HepG2 (cell line): Measurements from ENCODE around the gene ISG20L2. TPM values are rescaled to one million over a fixed set of nuclear protein-coding genes. Genes with fewer than 3 reads are reported as not detected.

ENCODE experiments used
- ATF1 ChIP-seq: IDR thresholded peaks from 2 replicates; pipeline ENCODE4 v1.6.1; 2016; ENCODE audit warnings: mild to moderate bottlenecking, control low read depth
- BCLAF1 ChIP-seq: fragments of 450-650 bp; IDR thresholded peaks from 2 replicates; pipeline ENCODE4 v1.6.1; 2017; ENCODE audit warnings: mild to moderate bottlenecking
- GMEB2 ChIP-seq: IDR thresholded peaks from 2 replicates; pipeline ENCODE4 v1.6.1; 2016; ENCODE audit warnings: missing biosample characterization, missing genetic modification reagents, low read depth
- HOMEZ ChIP-seq: IDR thresholded peaks from 2 replicates; pipeline ENCODE4 v1.6.1; 2016; ENCODE audit warnings: low read depth
- IKZF5 ChIP-seq: IDR thresholded peaks from 2 replicates; pipeline ENCODE4 v1.6.1; 2018; ENCODE audit warnings: missing genetic modification reagents, mild to moderate bottlenecking, missing compliant biosample characterization
- KDM6A ChIP-seq: IDR thresholded peaks from 2 replicates; pipeline ENCODE4 v1.6.1; 2016; ENCODE audit warnings: low read depth
- NFE2L2 ChIP-seq: fragments of 150-350 bp; IDR thresholded peaks from 2 replicates; pipeline ENCODE4 v1.6.1; 2014; ENCODE audit warnings: low read length
- PAF1 ChIP-seq: IDR thresholded peaks from 2 replicates; pipeline ENCODE4 v1.6.1; 2016; ENCODE audit warnings: missing genetic modification reagents, missing compliant biosample characterization
- PLRG1 ChIP-seq: fragments of 450-650 bp; conservative IDR thresholded peaks from 2 replicates; pipeline ENCODE4 v1.6.1; 2016
- POLR2AphosphoS2 ChIP-seq: IDR thresholded peaks from 2 replicates; pipeline ENCODE4 v1.6.1; 2011; ENCODE audit warnings: low read depth, low read length, improper control_type of control experiment
- SRY ChIP-seq: sonication (generic); formaldehyde crosslinking; IDR thresholded peaks from 2 replicates; pipeline ENCODE4 v1.8.0; 2022; ENCODE audit warnings: mild to moderate bottlenecking, missing genetic modification reagents
- TAF1 ChIP-seq: sonication (generic); formaldehyde crosslinking; IDR thresholded peaks from 2 replicates; pipeline ENCODE4 v1.4.0; 2020; ENCODE audit warnings: missing genetic modification reagents
- TBX3 ChIP-seq: fragments of 450-650 bp; IDR thresholded peaks from 2 replicates; pipeline ENCODE4 v1.6.1; 2017; ENCODE audit warnings: antibody characterized with exemption, mild to moderate bottlenecking, inconsistent platforms, borderline replicate concordance
- XRCC5 ChIP-seq: fragments of 200-400 bp; formaldehyde crosslinking; optimal IDR thresholded peaks from 2 replicates; pipeline ENCODE3; 2017; ENCODE audit warnings: mild to moderate bottlenecking, low read length
- ZBTB8A ChIP-seq: sonication (generic); formaldehyde crosslinking; IDR thresholded peaks from 2 replicates; pipeline ENCODE4 v1.4.0; 2020; ENCODE audit warnings: mild to moderate bottlenecking, low read depth, missing genetic modification reagents, borderline replicate concordance
- ZFP37 ChIP-seq: sonication (generic); formaldehyde crosslinking; IDR thresholded peaks from 2 replicates; pipeline ENCODE4 v1.4.0; 2020; ENCODE audit warnings: missing genetic modification reagents, borderline replicate concordance
- ZNF33B ChIP-seq: sonication (generic); formaldehyde crosslinking; IDR thresholded peaks from 2 replicates; pipeline ENCODE4 v1.5.1; 2020; ENCODE audit warnings: mild to moderate bottlenecking, missing genetic modification reagents
- ZNF597 ChIP-seq: sonication (generic); formaldehyde crosslinking; IDR thresholded peaks from 2 replicates; pipeline ENCODE4 v1.5.0; 2020; ENCODE audit warnings: missing genetic modification reagents
- ZNF598 ChIP-seq: sonication (generic); formaldehyde crosslinking; IDR thresholded peaks from 2 replicates; pipeline ENCODE4 v1.5.1; 2020; ENCODE audit warnings: mild to moderate bottlenecking, missing genetic modification reagents, borderline replicate concordance
- ZNF605 ChIP-seq: sonication (generic); formaldehyde crosslinking; IDR thresholded peaks from 2 replicates; pipeline ENCODE4 v1.8.0; 2022; ENCODE audit warnings: mild to moderate bottlenecking, missing genetic modification reagents
- ZNF788 ChIP-seq: sonication (generic); formaldehyde crosslinking; IDR thresholded peaks from 2 replicates; pipeline ENCODE4 v1.5.0; 2020; ENCODE audit warnings: mild to moderate bottlenecking, missing genetic modification reagents, borderline replicate concordance
- ZNF879 ChIP-seq: sonication (generic); formaldehyde crosslinking; IDR thresholded peaks from 2 replicates; pipeline ENCODE4 v1.8.1; 2023; ENCODE audit warnings: missing genetic modification reagents
- polyA plus RNA-seq, 8 experiments: library from polyadenylated mRNA; depleted of rRNA in 3 of 8; stranded (reverse) in 7 of 8; unstranded in 1 of 8; fragments of >200 nt; fragmentation: Illumina TruSeq in 4 of 8; extraction: Trizol in 4 of 8; gene quantifications; 2 replicates each; pipeline versions ENCODE4 v1.2.1 to v1.2.3, GENCODE V29; 2011 to 2016; ENCODE audit warnings: low read depth in 4 of 8, missing spikeins in 1 of 8, mixed read lengths in 1 of 8; ENCODE audit not compliant: insufficient read depth in 1 of 8
- total RNA-seq, 5 experiments: library from RNA; depleted of rRNA; stranded (reverse); fragments of >200 nt; fragmentation: Illumina TruSeq; extraction: Trizol; gene quantifications; 2 replicates each; pipeline ENCODE4 v1.2.3, GENCODE V29; 2016; ENCODE audit warnings: low read depth in 1 of 5

The ISG20L2 gene
- total and polyA plus RNA-seq, 2 of the 13 experiments (the other 11 are each of a cell fraction or from before 2014, with no cell fraction given), result 19.8 to 21.3 TPM

- TF ChIP-seq NFE2L2 (no peak; the same call in 1 of the 2 replicates), ZNF597 (CRISPR knock-in tag) (no peak), PAF1 (CRISPR knock-in tag) (no peak), ZFP37 (CRISPR knock-in tag) (0 out of 2 replicates have a peak, but pooled peaks have one; percentile 9), HOMEZ (CRISPR knock-in tag) (no peak), TAF1 (CRISPR knock-in tag) (peak; percentile 77), GMEB2 (CRISPR knock-in tag) (peak; percentile 72), SRY (CRISPR knock-in tag) (peak; percentile 72), ZNF605 (peak; percentile 77), XRCC5 (peak; percentile 80), ZNF788 (peak; percentile 92), ZNF879 (no peak), ZNF598 (CRISPR knock-in tag) (peak; percentile 94; the same call in 1 of the 2 replicates), ZBTB8A (CRISPR knock-in tag) (no peak), BCLAF1 (no peak), KDM6A (CRISPR knock-in tag) (no peak), TBX3 (no peak), ZNF33B (CRISPR knock-in tag) (peak; percentile 91), IKZF5 (peak; percentile 76), POLR2AphosphoS2 (no peak), ATF1 (CRISPR knock-in tag) (peak; percentile 91), PLRG1 (no peak)
Observed at GRCh38 chr1:156740741-156741480, 12.3 kb upstream of the ISG20L2 start, which contains the start of gene MRPL24 (continued).
